Spleen (tissue), 11 donors: ENCODE measurements around the gene PFKM. TPM values are rescaled to one million over a fixed set of nuclear protein-coding genes. Genes with fewer than 3 reads are reported as not detected.

Experiments used
- DNase-seq: peaks from one replicate; pipeline ENCODE4 v3.0.0-alpha.2; 2020
- H3K27ac ChIP-seq, 8 donors: fragments of 200-600 bp; sonication (generic) in 7 of 8; 1 replicate in 4 of 8; 2 replicates in 4 of 8; pipeline versions ENCODE4 v1.5.0 to v1.8.0; 2016 to 2021; ENCODE audit warnings: inconsistent platforms in 4 of 8, mild to moderate bottlenecking in 4 of 8, moderate library complexity in 1 of 8
- H3K27me3 ChIP-seq, 7 donors: fragments of 200-600 bp; sonication (generic) in 6 of 7; replicated peaks in 1 of 7; 1 replicate in 4 of 7; 2 replicates in 3 of 7; pipeline versions ENCODE4 v1.5.0 to v1.8.0; 2016 to 2021; ENCODE audit warnings: inconsistent platforms in 3 of 7, mild to moderate bottlenecking in 1 of 7
- H3K36me3 ChIP-seq, 6 donors: fragments of 200-600 bp; sonication (generic) in 5 of 6; 1 replicate in 4 of 6; 2 replicates in 2 of 6; pipeline versions ENCODE4 v1.5.0 to v1.8.0; 2016 to 2021; ENCODE audit warnings: inconsistent platforms in 2 of 6
- H3K4me1 ChIP-seq, 6 donors: fragments of 200-600 bp; sonication (generic) in 5 of 6; 1 replicate in 3 of 6; 2 replicates in 3 of 6; pipeline versions ENCODE4 v1.5.0 to v1.8.0; 2016 to 2021; ENCODE audit warnings: inconsistent platforms in 3 of 6
- H3K4me3 ChIP-seq, 8 donors: fragments of 200-600 bp; sonication (generic) in 7 of 8; 1 replicate in 4 of 8; 2 replicates in 4 of 8; pipeline versions ENCODE4 v1.5.0 to v1.8.0; 2016 to 2021; ENCODE audit warnings: inconsistent platforms in 4 of 8, mild to moderate bottlenecking in 4 of 8, moderate library complexity in 2 of 8
- H3K9me3 ChIP-seq, 8 donors: fragments of 200-600 bp; sonication (generic) in 7 of 8; 1 replicate in 4 of 8; 2 replicates in 4 of 8; pipeline versions ENCODE4 v1.5.0 to v1.8.0; 2016 to 2021; ENCODE audit warnings: inconsistent platforms in 4 of 8
- POLR2A ChIP-seq, 3 donors: fragments of 450-650 bp; IDR thresholded peaks; one replicate each; pipeline ENCODE4 v1.5.1; 2017; ENCODE audit warnings: antibody characterized with exemption in 3 of 3, mild to moderate bottlenecking in 1 of 3
- POLR2AphosphoS5 ChIP-seq, 3 donors: sonication (generic); formaldehyde crosslinking; IDR thresholded peaks; one replicate each; pipeline ENCODE4 v1.5.1; 2017; ENCODE audit warnings: antibody characterized with exemption in 3 of 3
- WGBS, 5 donors: extraction: QIAGEN DNeasy Blood & Tissue Kit in 3 of 5; methylation state at CpG; one replicate each; pipeline versions ENCODE4 v1.1.5 to v1.1.7; 2013 to 2018; 5-methylcytosine and 5-hydroxymethylcytosine counted together
- intact Hi-C: fragments of 100-400 bp; cut with DNase I; formaldehyde crosslinking; loops from one replicate; pipeline ENCODE4 v1.15.0; 2023; ENCODE audit warnings: low total_unique reads
- polyA plus RNA-seq, 3 donors: library from polyadenylated mRNA; stranded (reverse); fragments of 200-250 nt; gene quantifications; one replicate each; pipeline ENCODE4 v1.2.1, GENCODE V29; 2013
- total RNA-seq, 7 donors: library from RNA; depleted of rRNA in 3 of 7; stranded (reverse); fragments of >200 nt in 3 of 7; fragmentation: NEBNext Ultra II Directional in 4 of 7; extraction: Animal tissue kit (Norgen Biotek cat#: 25700) in 4 of 7; gene quantifications; one replicate each; pipeline versions ENCODE4 v1.1.0 to v1.2.1, GENCODE V29; 2016 to 2021
- TF ChIP-seq, protein P1 (sequence below), 11 experiments: fragments of 200-600 bp in 7 of 11; fragments of 450-650 bp in 4 of 11; sonication (generic) in 4 of 11; IDR thresholded peaks in 8 of 11; conservative IDR thresholded peaks in 3 of 11; 1 replicate in 7 of 11; 2 replicates in 4 of 11; pipeline versions ENCODE4 v1.4.0 to v1.8.0; 2016 to 2021; ENCODE audit warnings: antibody characterized with exemption in 11 of 11, inconsistent platforms in 4 of 11, mild to moderate bottlenecking in 1 of 11
- donor health status: healthy with polysubstance abuse.
- donor health status: DM: no; HTN: no; CAD: no; lungs with moderate emphysema.
- donor health status: DM: no; HTN: no; CAD: no.
- donor health status: Bipolar disorder and iron deficiency.
- donor health status: healthy.
- donor health status: DM: no; HTN: no; CAD: no.
- donor health status: DM: yes; HTN: yes; CAD: no.

PFKM gene
- total and polyA plus RNA-seq, 10 donors, result 13.6 to 52.5 (median 30.7) TPM

DNA sequence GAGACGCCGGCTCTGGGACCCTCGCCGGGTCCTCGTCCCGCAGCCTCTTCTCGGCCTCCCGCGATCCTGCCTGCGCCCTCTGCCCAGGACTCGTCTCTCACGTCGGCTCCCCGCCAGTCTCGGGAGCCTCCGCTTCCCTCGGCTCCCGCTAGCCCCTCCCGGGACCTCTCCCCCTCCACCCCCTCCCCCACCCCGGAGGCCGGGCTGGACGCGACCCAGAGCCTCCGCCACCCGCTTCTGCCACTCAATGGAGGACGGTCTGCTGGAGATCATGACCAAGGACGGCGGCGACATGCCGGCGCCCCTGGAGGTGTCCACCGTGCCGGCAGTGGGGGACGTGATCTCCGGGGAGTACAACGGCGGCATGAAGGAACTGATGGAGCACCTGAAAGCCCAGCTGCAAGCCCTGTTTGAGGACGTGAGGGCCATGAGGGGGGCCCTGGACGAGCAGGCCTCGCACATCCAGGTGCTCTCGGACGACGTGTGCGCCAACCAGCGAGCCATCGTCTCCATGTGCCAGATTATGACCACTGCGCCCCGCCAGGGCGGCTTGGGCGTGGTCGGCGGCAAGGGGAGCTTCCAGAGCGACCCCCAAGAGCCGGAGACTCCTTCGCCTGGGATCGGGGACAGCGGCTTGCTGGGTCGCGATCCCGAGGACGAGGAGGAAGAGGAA, 64.8 kb downstream of the PFKM start:
- Histone ChIP-seq H3K4me1 (peaks cover 0 to 40% (median 28%) of the 10 kb centered on the region in 6 donors), H3K4me3 (peak overlapping the region; percentile 62 to 97 (median 86)), H3K27ac (peak overlapping the region in 3 of 8 donors; percentile 46 to 70 (median 61)), H3K9me3 (no peaks in the 10 kb centered on the region), H3K27me3 (peaks cover 0 to 60% (median 20%) of the 10 kb centered on the region in 7 donors), H3K36me3 (no peaks in the 10 kb centered on the region)
- TF ChIP-seq, protein P1, sequence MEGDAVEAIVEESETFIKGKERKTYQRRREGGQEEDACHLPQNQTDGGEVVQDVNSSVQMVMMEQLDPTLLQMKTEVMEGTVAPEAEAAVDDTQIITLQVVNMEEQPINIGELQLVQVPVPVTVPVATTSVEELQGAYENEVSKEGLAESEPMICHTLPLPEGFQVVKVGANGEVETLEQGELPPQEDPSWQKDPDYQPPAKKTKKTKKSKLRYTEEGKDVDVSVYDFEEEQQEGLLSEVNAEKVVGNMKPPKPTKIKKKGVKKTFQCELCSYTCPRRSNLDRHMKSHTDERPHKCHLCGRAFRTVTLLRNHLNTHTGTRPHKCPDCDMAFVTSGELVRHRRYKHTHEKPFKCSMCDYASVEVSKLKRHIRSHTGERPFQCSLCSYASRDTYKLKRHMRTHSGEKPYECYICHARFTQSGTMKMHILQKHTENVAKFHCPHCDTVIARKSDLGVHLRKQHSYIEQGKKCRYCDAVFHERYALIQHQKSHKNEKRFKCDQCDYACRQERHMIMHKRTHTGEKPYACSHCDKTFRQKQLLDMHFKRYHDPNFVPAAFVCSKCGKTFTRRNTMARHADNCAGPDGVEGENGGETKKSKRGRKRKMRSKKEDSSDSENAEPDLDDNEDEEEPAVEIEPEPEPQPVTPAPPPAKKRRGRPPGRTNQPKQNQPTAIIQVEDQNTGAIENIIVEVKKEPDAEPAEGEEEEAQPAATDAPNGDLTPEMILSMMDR (IDR thresholded peaks at IDR 0.05 in 8 of 11, conservative IDR thresholded peaks at IDR 0.05 in 3 of 11), result peak in 1 of 11 experiments; percentile 1
- TF ChIP-seq POLR2A (IDR thresholded peaks at IDR 0.05) (no peak), POLR2AphosphoS5 (IDR thresholded peaks at IDR 0.05) (no peak)
- no peak for DNase-seq
- intact Hi-C loops, result loop anchor here (10.0 kb wide), 1 partner anchor 271 kb away; no protein-coding TSS in a partner anchor
- 4 to 9% (median 5%) methylated on average over 22 to 61 of the region's 61 CpGs for WGBS, 5 donors

DNA sequence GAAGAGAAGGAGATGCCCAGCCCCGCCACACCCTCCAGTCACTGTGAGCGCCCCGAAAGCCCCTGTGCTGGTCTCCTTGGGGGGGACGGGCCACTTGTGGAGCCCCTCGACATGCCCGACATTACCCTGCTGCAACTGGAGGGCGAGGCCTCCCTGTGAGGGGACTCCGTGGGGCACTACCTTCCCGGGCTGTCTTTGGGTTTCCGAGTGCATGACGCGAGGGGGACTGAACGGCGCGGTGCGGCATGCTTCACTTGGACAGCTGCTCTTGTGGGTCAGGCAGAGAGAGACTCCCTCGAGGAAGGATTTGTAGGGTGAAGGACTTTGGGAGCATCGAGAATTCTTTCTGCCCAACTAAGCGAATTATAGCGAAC, 65.4 kb downstream of the PFKM start:
- no peaks in the 10 kb centered on the region for H3K9me3 ChIP-seq
- H3K27ac ChIP-seq, result no peak overlapping the region
- H3K4me1 ChIP-seq, result peaks cover 0 to 43% (median 28%) of the 10 kb centered on the region in 6 donors
- DNase-seq, result no peak
- TF ChIP-seq POLR2AphosphoS5 (IDR thresholded peaks at IDR 0.05) (no peak), POLR2A (IDR thresholded peaks at IDR 0.05) (no peak)
- TF ChIP-seq, protein P1 (IDR thresholded peaks at IDR 0.05 in 8 of 11, conservative IDR thresholded peaks at IDR 0.05 in 3 of 11), result no peak
- H3K4me3 ChIP-seq, result peak overlapping the region in 7 of 8 donors; percentile 62 to 97 (median 92)
- intact Hi-C loops, result loop anchor here (10.0 kb wide), 1 partner anchor 270 kb away; no protein-coding TSS in a partner anchor
- peaks cover 0 to 60% (median 20%) of the 10 kb centered on the region in 7 donors for H3K27me3 ChIP-seq
- no peaks in the 10 kb centered on the region for H3K36me3 ChIP-seq
- 11 to 19% (median 14%) methylated on average over 17 to 20 of the region's 20 CpGs for WGBS, 5 donors

DNA sequence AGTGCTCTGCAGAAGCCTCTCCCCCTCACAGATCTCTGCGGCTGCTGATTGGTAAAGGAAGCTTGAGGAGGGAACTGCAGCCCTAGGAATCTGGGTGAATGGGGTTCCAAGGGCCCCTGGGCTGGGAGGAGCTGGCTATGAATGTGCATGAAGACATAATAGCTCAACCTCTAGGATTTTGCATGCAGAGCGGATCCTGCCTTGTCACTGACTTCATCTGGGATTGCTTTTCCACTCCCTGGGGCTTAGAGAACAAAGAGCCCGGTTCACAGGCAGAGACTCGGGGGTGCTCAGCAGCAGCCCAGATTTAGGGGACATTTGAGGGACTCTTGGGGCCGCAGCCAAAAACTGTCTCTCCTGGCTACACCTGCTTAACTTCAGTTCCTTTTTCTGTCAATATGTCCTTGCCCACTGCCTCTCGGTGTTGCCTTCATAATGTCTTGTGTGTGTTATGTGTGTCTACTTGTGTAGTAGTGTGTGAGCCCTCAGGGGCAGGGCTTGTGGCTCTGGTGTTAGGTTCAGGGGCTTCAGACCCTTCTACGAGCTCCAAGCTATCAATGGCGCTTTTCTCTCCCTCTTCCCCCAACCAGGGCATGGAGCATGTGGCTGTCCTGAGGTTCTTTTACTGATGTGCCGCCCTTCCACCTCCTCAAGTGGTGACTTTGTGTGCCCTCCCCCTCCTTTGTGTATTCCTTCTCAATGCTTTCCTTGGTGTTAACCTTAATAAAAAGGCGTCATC, 66.2 kb downstream of the PFKM start:
- DNase-seq, result no peak
- Histone ChIP-seq H3K4me3 (peak overlapping the region in 2 of 8 donors; percentile 62 to 92), H3K9me3 (no peaks in the 10 kb centered on the region), H3K27me3 (peaks cover 0 to 53% (median 20%) of the 10 kb centered on the region in 7 donors), H3K36me3 (no peaks in the 10 kb centered on the region), H3K4me1 (peaks cover 0 to 48% (median 28%) of the 10 kb centered on the region in 6 donors), H3K27ac (no peak overlapping the region)
- TF ChIP-seq POLR2A (IDR thresholded peaks at IDR 0.05) (no peak), POLR2AphosphoS5 (IDR thresholded peaks at IDR 0.05) (no peak)
- TF ChIP-seq, protein P1 (IDR thresholded peaks at IDR 0.05 in 8 of 11, conservative IDR thresholded peaks at IDR 0.05 in 3 of 11), result no peak
- intact Hi-C loops, result loop anchor here (10.0 kb wide), 1 partner anchor 269 kb away; no protein-coding TSS in a partner anchor
- 63 to 71% (median 69%) methylated on average over 10 of the region's 10 CpGs for WGBS, 5 donors
